Frontal cortex (tissue), 4 donors: Measurements from ENCODE around the gene PTPRU. TPM values are rescaled to one million over a fixed set of nuclear protein-coding genes. Genes with fewer than 3 reads are reported as not detected.

ENCODE experiments used
- DNase-seq, 2 donors: peaks; one replicate each; pipeline ENCODE4 v3.0.0; 2012; ENCODE audit warnings: low spot score in 2 of 2
- FAIRE-seq: peaks from 2 replicates; lab custom pipeline; 2012; peaks lifted over from hg19 to GRCh38; lab: Jason Lieb, UNC
- total RNA-seq: library from RNA; depleted of rRNA; stranded (reverse); fragments of >200 nt; gene quantifications from one replicate; pipeline ENCODE4 v1.2.3, GENCODE V29; 2014
- donor health status: control.
- donor health status: control.
- donor health status: control.

The PTPRU gene
- total RNA-seq = 30.2 TPM

DNA sequence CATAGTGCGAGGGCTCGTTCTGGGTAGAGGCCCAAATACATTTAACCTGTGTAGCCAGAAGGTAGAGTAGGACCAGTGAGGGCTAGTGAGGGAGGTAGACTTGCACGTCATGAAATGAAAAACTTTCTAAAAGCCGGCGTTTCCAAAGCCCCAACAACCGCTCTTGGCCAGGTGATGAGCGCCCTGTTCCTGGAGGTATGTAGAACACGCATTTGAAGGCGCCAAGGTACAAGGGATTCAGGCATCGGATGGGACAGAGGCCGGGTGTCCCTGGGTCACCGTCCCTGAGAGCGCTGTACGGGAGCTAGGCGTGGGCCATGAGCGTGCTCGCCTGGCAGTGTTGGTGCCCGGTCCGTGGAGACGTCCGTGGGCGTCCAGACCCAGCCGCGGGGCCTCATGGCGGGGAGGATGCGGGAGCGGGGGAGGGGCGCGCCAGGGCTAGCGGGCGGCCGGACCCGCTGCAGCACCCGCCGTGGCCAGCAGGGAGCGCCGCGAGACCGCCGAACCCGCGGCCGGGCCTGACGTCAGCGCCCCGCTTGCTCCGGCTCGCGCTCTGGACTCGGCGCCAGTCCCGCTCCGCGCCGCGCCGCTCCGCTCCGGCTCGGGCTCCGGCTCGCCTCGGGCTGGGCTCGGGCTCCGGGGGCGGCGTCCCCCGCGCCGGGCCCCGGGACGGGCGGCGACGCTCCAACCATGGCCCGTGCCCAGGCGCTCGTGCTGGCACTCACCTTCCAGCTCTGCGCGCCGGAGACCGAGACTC, at the start of gene PTPRU:
PTPRU (plus strand) TSS at position 568 of the 757 bp plus-strand sequence; CDS start at position 691, 123 bp downstream.
- DNase-seq (peak; percentile 97), FAIRE-seq (no peak)

DNA sequence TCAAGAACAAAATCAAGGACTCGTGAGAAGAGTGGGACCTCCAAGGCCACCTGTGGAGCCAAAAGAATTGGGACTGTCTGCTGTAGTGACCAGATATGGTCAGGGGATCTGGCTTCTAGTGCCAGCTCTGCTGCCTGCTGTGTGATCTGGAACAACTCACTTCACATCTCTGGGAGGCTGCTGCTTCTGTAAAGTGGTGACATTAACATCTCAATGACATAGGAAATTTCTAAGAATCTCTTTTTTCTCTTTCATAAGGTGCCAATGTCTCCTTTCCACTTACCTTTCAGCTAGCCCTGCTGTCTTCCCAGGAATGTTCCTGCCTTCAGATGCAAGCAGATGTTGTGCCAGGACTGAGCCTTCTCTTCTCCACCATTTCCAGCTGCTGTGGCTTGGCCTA, 49.6 kb upstream of the PTPRU start:
- DNase-seq (no peak), FAIRE-seq (no peak)

DNA sequence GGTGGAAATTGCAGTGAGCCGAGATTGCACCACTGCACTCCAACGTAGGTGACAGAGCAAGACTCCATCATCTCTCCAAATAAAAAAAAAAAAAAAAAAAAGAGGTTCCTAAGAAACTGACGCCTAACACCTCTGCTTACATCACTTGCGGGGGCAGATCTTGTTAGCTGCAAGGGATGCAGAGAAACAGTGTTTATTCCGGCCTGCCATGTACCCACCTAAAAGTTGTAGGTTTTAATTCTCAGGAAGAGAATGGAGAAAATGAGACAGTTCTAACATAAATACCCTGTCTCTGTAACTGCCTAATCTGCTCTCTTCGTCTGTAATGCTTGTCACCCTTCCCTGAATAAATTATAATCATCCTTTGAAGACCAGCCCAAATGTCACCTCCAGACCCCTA, 45.6 kb upstream of the PTPRU start:
- DNase-seq (no peak), FAIRE-seq (no peak)

DNA sequence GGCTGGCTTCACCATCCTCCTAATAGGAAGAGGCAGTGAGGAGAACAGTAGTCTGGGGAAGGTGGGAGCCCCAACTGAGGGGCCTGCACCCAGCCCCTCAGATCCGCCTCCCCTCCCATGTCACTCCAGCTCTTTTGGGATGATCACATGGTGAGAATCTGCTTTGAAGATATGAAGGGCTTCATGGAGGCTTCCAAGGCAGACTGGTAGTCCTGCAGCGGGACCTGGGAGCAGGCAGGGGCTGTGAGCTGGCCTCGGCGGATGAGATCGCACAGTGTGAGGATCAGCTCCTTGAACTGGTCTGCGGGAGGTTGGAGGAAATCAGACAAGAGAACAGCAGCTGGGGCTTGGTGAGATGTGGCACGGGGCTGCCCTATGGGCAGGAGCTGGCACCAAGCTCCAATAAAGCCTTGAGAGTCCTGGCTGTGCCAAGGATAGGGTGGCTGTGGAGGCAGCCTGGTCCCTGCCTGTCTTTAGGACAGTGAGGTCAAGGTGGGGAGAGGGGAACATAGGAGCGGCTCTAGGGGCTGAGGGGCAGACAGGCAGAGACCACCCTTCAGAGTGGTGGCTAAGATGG, 42.4 kb upstream of the PTPRU start:
- FAIRE-seq (no peak), DNase-seq (no peak)

DNA sequence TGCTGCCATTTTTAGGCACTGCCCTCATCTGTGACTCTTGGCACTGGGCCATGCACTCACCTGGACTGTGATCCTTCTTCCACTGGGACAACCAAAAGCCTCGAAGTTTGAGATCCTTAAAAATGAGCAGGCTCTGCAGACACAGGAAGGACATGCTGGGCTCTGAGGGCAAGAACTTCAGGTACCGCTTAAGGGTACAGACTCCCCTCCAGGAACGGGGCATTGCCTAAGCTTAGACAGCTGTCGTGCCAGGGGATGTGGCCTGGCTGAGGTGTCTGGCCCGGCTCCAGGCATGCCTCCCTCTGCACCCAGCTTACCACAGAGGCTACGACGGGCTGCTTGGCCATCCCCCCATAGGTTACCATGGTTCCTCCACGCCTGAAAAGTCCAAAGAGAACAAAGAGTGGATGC, 40.4 kb upstream of the PTPRU start:
- FAIRE-seq (no peak), DNase-seq (no peak)

DNA sequence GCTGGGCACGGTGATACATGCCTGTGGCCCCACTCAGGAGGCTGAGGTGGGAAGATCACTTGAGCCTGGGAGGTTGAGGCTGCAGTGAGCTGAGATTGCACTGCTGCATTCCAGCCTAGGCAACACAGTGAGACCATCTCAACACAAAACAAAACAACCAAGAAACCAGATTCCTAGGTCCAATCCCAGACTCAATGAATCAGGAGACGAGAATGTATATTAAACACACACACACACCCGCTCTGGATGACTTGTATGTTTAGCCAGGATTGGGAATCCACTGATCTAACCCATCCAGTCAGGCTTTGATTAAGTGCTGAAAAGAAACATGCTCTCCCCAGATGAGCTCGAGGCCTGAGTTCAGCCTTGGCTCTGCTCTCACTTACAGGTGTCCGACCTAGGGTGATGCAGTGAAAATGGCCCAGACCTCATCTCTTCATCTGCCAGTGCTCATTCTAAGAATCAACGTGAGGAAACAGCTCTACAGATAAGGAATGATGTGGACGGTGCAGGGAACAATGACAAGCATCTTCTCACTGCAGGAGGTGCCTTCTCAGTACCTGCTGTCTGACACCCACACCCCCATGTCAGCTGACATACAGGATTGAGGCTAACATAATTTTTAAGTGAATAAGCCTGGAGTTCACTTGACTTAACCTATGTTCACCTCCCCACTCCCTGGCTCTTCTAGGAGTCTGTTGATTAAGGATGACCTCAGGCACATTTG, 39.3 kb upstream of the PTPRU start:
- FAIRE-seq (no peak), DNase-seq (no peak)

DNA sequence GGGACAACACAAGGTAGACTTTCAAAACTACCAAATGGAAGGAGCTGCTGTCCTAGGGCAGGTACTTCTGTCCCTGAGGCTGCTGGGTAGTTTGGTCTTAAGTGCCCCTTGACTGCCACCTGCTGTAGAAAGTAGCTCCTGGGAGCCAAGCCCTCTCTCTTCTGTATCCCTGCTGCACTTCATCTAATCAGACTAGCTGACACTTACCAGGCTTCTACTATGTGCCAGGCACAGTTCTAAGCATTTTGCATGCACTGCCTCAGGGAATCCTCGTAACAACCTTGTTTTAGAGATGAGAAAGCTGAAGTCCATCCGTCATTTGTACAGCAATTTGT, 38.8 kb upstream of the PTPRU start:
- no peak for FAIRE-seq
- no peak for DNase-seq

DNA sequence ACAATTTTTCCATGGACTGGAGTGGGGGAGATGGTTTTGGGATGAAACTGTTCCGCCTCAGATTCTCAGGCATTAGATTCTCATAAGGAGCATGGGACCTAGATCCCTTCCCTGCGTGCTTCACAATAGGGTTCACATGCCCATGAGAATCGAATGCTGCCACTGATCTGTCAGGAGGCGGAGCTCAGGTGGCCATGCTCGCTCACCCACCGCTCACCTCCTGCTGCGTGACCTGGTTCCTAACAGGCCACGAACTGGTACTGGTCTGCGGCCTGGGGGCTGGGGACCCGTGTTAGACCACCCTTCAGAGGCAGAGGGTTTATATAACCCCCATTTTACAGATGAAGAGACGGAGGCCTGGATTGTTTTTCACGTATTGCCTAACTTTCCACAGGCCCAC, 38.3 kb upstream of the PTPRU start:
- FAIRE-seq (no peak), DNase-seq (no peak)

DNA sequence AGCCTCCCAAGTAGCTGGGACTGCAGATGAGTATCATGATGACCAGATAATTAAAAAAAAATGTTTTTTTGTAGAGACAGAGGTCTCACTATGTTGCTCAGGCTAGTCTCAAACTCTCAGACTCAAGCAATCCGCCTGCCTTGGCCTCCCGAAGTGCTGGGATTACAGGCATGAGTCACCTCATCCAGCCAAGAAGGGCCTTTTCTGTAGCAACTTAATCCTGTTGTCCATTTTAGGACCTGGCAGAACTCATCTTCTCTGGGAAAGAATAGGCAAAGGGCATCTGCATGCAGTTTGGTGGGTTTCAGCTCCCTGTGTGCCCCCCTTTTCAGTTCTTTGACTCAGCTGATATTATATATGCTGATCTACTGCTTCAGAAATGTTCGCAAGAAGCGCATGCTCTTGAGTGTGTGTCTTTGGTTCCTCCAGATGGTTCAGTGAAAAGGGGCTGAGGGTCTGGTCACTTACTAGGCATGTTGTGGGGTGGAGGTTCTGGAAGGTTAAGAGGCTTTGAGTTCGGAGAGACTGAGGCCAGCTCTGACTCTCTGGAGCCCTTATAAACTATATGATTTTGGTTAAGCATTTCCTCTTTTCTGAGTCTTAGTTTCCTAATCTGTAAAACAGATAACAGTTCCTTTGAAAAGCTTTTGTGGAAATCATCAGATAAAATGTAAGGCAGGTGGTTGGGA, 35.3 kb upstream of the PTPRU start:
- FAIRE-seq (no peak), DNase-seq (no peak)

DNA sequence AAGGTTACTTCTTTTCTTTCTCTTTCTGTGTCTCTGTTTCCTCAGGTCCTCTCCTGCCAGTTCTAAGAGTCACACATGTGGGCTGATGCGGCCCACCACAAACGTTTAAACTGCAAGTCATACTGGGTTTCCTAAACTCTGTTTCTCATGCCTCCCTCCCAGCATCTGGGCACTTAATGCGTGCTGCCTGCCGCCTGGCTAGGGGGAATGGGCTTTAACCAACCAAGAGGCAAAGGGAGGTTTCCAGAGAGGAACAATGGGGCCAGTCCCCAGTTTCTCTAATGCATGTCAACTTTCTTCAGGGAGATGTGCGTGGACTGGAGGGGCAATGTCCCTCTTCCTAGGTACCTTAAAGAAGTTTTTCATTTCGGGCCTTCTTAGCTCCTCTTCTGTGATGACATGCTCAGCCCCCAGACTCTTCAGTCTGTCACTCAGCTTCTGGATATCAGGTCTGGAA, 34.7 kb upstream of the PTPRU start:
- DNase-seq = no peak
- no peak for FAIRE-seq

DNA sequence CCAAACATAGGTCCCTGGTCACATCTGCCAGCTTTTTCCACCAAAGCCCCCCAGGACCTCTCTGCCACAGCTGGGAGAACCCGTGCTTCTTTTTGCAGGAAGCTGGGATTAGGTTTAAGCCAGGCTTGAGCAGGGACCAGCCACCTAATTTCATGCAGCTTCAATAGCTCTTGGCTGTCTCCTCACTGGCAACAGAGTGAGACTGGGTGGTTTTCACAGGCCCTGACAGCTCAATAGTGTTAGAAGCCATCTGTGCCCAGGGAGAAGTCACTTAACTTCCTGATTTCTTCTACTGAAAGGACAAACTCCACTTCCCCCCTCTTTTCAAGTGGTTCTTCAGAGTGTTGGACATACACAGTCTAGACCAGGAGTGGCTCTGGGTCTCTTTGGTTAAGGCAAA, 34.3 kb upstream of the PTPRU start:
- no peak for DNase-seq
- no peak for FAIRE-seq

DNA sequence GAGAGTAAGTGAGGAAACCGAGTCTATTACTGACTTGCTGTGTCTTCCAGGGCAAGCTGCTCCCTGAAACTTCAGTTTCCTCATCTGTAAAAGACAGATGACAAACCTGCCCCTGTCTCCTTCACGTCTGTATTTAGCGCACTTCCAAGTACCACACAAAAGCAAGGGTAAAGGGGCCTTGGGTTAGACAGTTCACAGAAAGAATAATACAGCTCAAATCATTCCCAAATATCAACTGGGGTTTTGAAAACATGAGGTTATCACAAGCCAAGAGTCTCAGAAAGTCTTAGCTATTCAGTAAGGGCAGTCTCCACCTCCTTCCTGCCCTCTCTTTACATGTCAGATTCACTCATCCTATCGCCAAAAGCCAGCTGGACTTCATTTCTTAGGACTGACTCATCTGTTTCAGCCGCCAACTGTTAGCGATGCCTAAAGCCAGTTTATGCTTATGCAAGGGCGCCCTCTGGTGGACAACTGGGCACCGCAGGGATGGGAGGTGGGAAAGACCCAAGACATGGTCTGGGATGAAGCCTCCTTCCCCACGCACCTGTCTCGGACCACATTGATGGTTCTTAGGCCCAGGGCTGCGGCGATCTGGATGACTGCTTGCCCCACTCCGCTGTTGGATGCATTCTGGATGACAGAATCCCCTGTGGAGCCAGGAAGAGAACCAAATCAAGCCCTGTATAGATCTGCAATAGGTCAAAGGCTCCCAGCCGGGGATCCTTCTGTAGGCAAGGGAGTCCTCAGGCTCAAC, 33.6 kb upstream of the PTPRU start:
- FAIRE-seq (peak; percentile 83), DNase-seq (peak; percentile 68 to 93)

DNA sequence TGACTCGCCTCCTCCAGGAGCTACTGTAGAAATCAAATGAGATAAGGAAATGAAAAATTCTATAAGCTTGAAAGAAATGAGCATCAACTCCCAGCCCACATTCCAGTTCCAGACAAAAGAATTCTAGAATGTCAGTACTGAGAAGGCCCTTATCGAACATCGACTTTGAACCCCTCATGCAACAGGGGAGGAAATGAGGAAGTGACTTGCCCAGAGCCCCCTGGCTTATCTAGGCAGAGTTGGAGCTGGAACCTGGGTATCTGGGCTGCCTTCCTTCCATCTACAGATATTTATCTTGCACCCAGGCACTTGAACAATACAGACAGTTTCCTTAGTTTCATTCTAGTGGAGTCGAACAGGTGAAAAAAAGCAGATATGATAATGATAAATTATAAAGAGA, 27.9 kb upstream of the PTPRU start:
- FAIRE-seq = no peak
- DNase-seq = no peak

DNA sequence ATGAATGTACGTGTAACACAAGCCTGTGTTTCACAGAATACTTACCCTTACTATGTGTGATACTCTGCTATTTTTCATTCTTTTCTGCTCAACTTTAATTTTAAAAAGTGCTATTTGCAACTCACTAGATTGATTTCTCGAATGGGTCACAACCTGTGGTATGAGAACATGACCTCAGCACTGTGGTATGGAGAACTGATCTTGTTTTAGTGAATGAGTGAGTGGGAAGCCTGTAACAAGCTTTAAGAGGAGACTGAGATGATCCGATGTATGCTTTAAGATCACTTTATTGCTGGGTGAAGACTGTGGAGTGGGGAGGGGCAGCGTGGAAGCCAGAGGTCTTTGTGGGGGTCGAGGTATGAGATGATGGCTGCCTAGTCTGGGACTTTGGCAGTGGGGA, 27.1 kb upstream of the PTPRU start:
- DNase-seq = no peak

DNA sequence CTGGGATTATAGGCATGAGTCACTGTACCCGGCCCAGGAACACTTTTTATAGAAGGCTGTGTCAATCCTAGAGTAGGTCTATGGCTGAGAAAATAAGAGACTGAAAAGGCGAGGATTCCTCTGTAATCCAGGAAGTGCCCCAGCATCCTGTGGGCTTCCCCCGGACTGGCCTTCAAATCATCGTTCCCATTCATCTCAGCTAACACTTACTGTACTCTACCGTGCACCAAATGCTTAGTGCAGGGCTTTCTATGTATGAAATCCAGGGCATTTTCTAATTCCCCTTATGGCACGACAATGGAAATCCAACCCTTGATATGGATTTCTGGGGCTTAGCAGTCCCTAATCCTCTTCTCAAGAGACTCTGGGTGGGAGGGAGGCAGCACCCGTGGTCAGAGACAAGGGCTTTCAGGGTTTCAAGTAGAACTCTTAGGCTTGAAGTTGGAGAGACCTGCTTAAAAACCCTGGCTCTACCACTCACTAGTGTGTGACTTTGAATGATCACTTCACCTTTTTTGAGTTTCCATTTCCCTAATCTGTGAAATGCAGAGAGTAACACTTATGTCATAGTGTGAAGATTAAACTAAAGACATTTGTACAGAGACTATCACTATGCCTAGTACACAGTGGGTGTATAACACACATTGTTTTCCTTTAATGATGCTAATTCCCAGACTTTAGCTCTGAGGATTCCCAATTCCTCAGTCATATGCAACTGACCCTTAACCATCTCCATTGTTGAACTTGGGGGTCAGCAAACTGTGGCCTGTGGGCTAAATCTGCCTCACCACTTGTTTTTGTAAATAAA, 25.8 kb upstream of the PTPRU start:
- DNase-seq = no peak
- no peak for FAIRE-seq

More for the DNA sequence above, 27.1 kb upstream of the PTPRU start:
- no peak for FAIRE-seq

DNA sequence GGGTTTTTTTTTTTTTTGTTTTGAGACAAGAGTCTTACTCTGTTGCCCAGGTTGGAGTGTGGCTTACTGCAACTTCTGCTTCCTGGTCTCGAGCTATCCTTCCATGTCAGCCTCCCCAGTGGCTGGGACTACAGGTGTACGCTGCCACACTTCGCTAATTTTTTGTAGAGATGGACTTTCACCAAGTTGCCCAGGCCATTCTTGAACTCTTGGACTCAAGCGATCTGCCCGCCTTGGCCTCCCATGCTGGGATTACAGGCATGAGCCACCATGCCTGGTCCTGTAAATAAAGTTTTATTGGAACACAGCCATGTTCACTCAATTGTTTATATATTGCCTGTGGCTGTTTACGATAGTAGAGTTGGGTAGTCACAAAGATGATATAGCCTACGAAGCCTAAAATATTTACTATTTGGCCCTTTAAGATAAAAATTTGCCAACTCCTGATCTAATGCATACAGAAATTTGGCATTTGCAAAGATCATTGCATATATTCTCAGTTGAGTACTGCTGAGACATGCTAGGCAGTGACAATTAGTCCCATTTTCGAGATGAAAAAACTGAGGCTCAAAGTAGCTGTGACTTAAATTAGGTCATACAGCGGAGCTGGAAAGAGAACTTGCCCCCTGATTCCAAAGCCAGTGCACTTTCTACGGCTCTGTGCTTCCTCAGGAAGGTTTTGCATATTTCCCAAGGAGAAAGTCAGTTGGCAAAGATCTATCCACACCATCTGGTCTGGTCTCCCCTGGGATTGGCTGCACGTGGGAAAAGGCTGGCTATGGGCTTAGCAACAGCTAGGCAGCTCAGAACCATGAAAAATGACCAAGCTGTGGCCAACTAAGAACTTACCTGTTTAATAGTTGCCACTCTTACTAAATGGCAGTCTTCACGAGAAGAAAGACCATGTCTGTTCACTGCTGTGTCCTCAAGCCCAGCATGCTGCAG, 25.0 kb upstream of the PTPRU start:
- FAIRE-seq (no peak), DNase-seq (no peak)

DNA sequence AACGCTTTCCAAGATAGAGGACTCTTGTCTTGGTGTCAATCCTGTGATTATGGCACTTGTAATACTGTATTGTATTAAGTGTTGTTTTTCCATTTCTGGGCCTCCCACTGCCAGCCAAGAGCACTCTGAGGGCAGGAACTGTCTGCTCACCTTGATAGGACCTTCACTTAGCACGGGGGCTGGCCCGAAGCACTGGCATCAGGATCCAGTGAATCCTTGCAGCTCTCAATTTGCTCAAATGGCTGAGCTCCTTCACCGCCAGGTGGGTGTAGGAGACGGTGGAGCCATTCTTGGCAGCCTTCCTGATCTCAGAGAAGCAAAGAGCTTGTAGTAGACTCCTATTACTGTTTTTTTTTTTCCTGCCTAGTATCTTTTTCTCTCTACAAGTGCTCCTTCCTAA, 23.3 kb upstream of the PTPRU start:
- no peak for DNase-seq
- FAIRE-seq = no peak

DNA sequence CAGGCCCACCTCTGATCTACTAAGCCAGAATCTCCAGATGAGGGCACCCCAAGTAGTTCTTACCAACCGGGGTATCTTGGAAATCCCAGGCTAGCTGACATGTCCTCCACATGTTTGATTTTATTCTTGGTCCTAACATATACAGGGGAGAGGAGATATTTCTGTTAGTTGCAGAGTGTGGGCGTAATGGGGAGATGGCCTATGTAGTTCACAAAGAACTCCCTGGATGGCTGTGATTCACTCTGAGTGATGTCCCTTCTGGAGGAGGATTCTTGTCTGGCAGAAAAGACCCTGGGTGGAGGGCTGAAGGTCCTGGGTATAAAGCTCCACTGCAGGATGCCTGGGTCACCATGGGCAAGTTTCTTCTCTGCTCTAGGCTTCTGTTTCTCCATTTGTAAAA, 18.7 kb upstream of the PTPRU start:
- no peak for FAIRE-seq
- no peak for DNase-seq
